Lower leg skin (tissue), 4 donors: ENCODE results near the gene SP4. TPM values are rescaled to one million over a fixed set of nuclear protein-coding genes. Genes with fewer than 3 reads are reported as not detected.

ENCODE experiments used
- DNase-seq, 2 donors: peaks; one replicate each; pipeline ENCODE4 v3.0.0-alpha.2; 2019; ENCODE audit warnings: low spot score in 2 of 2
- H3K4me3 ChIP-seq: fragments of 200-600 bp; sonication (generic); 2 replicates; pipeline ENCODE4 v1.5.1; 2017; ENCODE audit warnings: mild to moderate bottlenecking, low read depth; ENCODE audit not compliant: poor library complexity, severe bottlenecking
- CTCF ChIP-seq, 3 donors: fragments of 450-650 bp; IDR thresholded peaks; one replicate each; pipeline ENCODE4 v1.5.1; 2016; ENCODE audit warnings: antibody characterized with exemption in 3 of 3, mild to moderate bottlenecking in 3 of 3, moderate library complexity in 2 of 3
- POLR2A ChIP-seq, 2 donors: fragments of 450-650 bp; IDR thresholded peaks; one replicate each; pipeline ENCODE4 v1.6.1; 2016 to 2017; ENCODE audit warnings: antibody characterized with exemption in 2 of 2, mild to moderate bottlenecking in 1 of 2, moderate library complexity in 1 of 2
- WGBS, 2 donors: methylation state at CpG; one replicate each; pipeline ENCODE4 v1.1.5; 2018; 5-methylcytosine and 5-hydroxymethylcytosine counted together
- intact Hi-C: fragments of 100-400 bp; cut with DNase I; formaldehyde crosslinking; loops from one replicate; pipeline ENCODE4 v1.15.0; 2023; ENCODE audit warnings: low total_unique reads
- total RNA-seq, 4 donors: library from RNA; depleted of rRNA; stranded (reverse); fragments of >200 nt; gene quantifications; one replicate each; pipeline ENCODE4 v1.1.0, GENCODE V29; 2016

Gene SP4
- total RNA-seq, 4 donors from 2014 or later, result 9.5 to 13.0 (median 11.2) TPM

GRCh38 chr7:21429021-21429420 lies 1.1 kb downstream of the SP4 start:
- intact Hi-C loops, result no loop called here
- DNase-seq, result no peak
- 32 to 49% methylated on average over 3 of the region's 3 CpGs for WGBS, 2 donors
- TF ChIP-seq POLR2A (IDR thresholded peaks at IDR 0.05) (no peak), CTCF (IDR thresholded peaks at IDR 0.05) (no peak)
- no peak overlapping the region for H3K4me3 ChIP-seq

GRCh38 chr7:21429786-21430574 lies 2.1 kb downstream of the SP4 start:
- intact Hi-C loops, result no loop called here
- TF ChIP-seq CTCF (IDR thresholded peaks at IDR 0.05) (no peak), POLR2A (IDR thresholded peaks at IDR 0.05) (no peak)
- H3K4me3 ChIP-seq, result no peak overlapping the region
- no peak for DNase-seq
- 52 to 53% methylated on average over 8 of the region's 8 CpGs for WGBS, 2 donors

- no peak overlapping the region for H3K4me3 ChIP-seq
- WGBS, 2 donors, result 63 to 71% methylated on average over 3 of the region's 3 CpGs
- DNase-seq, result no peak
- intact Hi-C loops, result no loop called here
- no peak for TF ChIP-seq POLR2A (IDR thresholded peaks at IDR 0.05)
- no peak for TF ChIP-seq CTCF (IDR thresholded peaks at IDR 0.05)
Observed at GRCh38 chr7:21430575-21430954, 2.7 kb downstream of the SP4 start.

GRCh38 chr7:21443149-21443841 lies 15.4 kb downstream of the SP4 start:
- WGBS, 2 donors, result 86 to 87% methylated on average over 7 of the region's 7 CpGs
- intact Hi-C loops, result no loop called here
- H3K4me3 ChIP-seq, result no peak overlapping the region
- no peak for DNase-seq
- TF ChIP-seq CTCF (IDR thresholded peaks at IDR 0.05), result no peak
- TF ChIP-seq POLR2A (IDR thresholded peaks at IDR 0.05), result no peak

GRCh38 chr7:21448974-21449373 lies 21.1 kb downstream of the SP4 start:
- H3K4me3 ChIP-seq, result no peak overlapping the region
- no peak for DNase-seq
- 90 to 91% methylated on average over 6 of the region's 6 CpGs for WGBS, 2 donors
- TF ChIP-seq CTCF (IDR thresholded peaks at IDR 0.05) (no peak), POLR2A (IDR thresholded peaks at IDR 0.05) (no peak)
- intact Hi-C loops, result no loop called here
